WTC11 (cell line): ENCODE results near the gene ANO2. TPM values are rescaled to one million over a fixed set of nuclear protein-coding genes. Genes with fewer than 3 reads are reported as not detected.

ENCODE experiments used
- ATAC-seq: fragments of 200-7000 bp; cut with Tn5 transposase; 2 replicates; pipeline ENCODE4 v1.10.0; 2021; ENCODE audit warnings: mild to moderate bottlenecking, moderate library complexity
- CTCF ChIA-PET: fragments of 300-600 bp; sonication (Branson Sonifier 250); formaldehyde crosslinking; loops from one replicate; lab custom pipeline; 2021; ENCODE audit warnings: antibody characterized with exemption; lab: Charles Lee
- POLR2A ChIA-PET: fragments of 350-600 bp; sonication (Branson Sonifier 250); formaldehyde crosslinking; loops from one replicate; lab custom pipeline; 2021; ENCODE audit warnings: antibody characterized with exemption; lab: Charles Lee
- DNase-seq: peaks from one replicate; pipeline ENCODE4 v3.0.0; 2021; ENCODE audit warnings: low spot score
- H3K27ac Mint-ChIP-seq: 2 replicates; pipeline ENCODE4 v1.8.0; 2021; ENCODE audit warnings: mixed read lengths
- H3K27me3 Mint-ChIP-seq: 2 replicates; pipeline ENCODE4 v1.8.0; 2021; ENCODE audit warnings: low read depth, mild to moderate bottlenecking, moderate library complexity, mixed read lengths
- H3K36me3 Mint-ChIP-seq: 2 replicates; pipeline ENCODE4 v1.8.0; 2021; ENCODE audit warnings: mixed read lengths
- H3K4me1 Mint-ChIP-seq: 2 replicates; pipeline ENCODE4 v1.8.0; 2022; ENCODE audit warnings: mixed read lengths
- H3K4me3 Mint-ChIP-seq: 2 replicates; pipeline ENCODE4 v1.8.0; 2021; ENCODE audit warnings: mild to moderate bottlenecking, moderate library complexity, mixed read lengths
- H3K9me3 Mint-ChIP-seq: 2 replicates; pipeline ENCODE4 v1.8.0; 2021; ENCODE audit warnings: mixed read lengths
- ARID4B ChIP-seq: sonication (generic); formaldehyde crosslinking; IDR thresholded peaks from 2 replicates; pipeline ENCODE4 v1.8.0; 2023; ENCODE audit warnings: missing genetic modification reagents, mild to moderate bottlenecking, borderline replicate concordance
- ATF2 ChIP-seq: sonication (generic); formaldehyde crosslinking; IDR thresholded peaks from 2 replicates; pipeline ENCODE4 v1.8.1; 2022; ENCODE audit warnings: low read depth, missing genetic modification reagents, borderline replicate concordance
- ETV6 ChIP-seq: sonication (generic); formaldehyde crosslinking; IDR thresholded peaks from 2 replicates; pipeline ENCODE4 v1.8.1; 2022; ENCODE audit warnings: mild to moderate bottlenecking, missing genetic modification reagents
- FOXK1 ChIP-seq: sonication (generic); formaldehyde crosslinking; IDR thresholded peaks from 2 replicates; pipeline ENCODE4 v1.8.0; 2022; ENCODE audit warnings: mild to moderate bottlenecking, moderate library complexity, missing genetic modification reagents
- GABPB1 ChIP-seq: sonication (generic); formaldehyde crosslinking; IDR thresholded peaks from 2 replicates; pipeline ENCODE4 v1.8.1; 2023; ENCODE audit warnings: mild to moderate bottlenecking, missing genetic modification reagents
- HMGA2 ChIP-seq: fragments of 250-450 bp; sonication (Bioruptor Pico); IDR thresholded peaks from 2 replicates; pipeline ENCODE4 v1.4.0; 2021; ENCODE audit warnings: mild to moderate bottlenecking, moderate library complexity
- HMGXB4 ChIP-seq: sonication (generic); formaldehyde crosslinking; IDR thresholded peaks from 2 replicates; pipeline ENCODE4 v1.8.1; 2023; ENCODE audit warnings: mild to moderate bottlenecking, moderate library complexity, missing genetic modification reagents
- IRF1 ChIP-seq: sonication (generic); formaldehyde crosslinking; IDR thresholded peaks from 2 replicates; pipeline ENCODE4 v1.8.0; 2023; ENCODE audit warnings: missing genetic modification reagents
- MLX ChIP-seq: sonication (generic); formaldehyde crosslinking; IDR thresholded peaks from 2 replicates; pipeline ENCODE4 v1.8.1; 2023; ENCODE audit warnings: mild to moderate bottlenecking, missing genetic modification reagents, moderate library complexity
- NFYB ChIP-seq: sonication (generic); formaldehyde crosslinking; conservative IDR thresholded peaks from 2 replicates; pipeline ENCODE4 v1.8.0; 2022; ENCODE audit warnings: low read depth, missing genetic modification reagents
- SP1 ChIP-seq: sonication (generic); formaldehyde crosslinking; conservative IDR thresholded peaks from 2 replicates; pipeline ENCODE4 v1.8.1; 2022; ENCODE audit warnings: missing genetic modification reagents
- TEAD4 ChIP-seq: sonication (generic); formaldehyde crosslinking; IDR thresholded peaks from 2 replicates; pipeline ENCODE4 v1.8.0; 2022; ENCODE audit warnings: mild to moderate bottlenecking, missing genetic modification reagents
- ZNF121 ChIP-seq: sonication (generic); formaldehyde crosslinking; IDR thresholded peaks from 2 replicates; pipeline ENCODE4 v1.8.0; 2023; ENCODE audit warnings: missing genetic modification reagents
- ZNF317 ChIP-seq: sonication (generic); formaldehyde crosslinking; IDR thresholded peaks from 2 replicates; pipeline ENCODE4 v1.8.1; 2023; ENCODE audit warnings: low read depth, mild to moderate bottlenecking, moderate library complexity, missing genetic modification reagents, borderline replicate concordance
- ZNF423 ChIP-seq: fragments of 250-450 bp; sonication (Bioruptor Pico); IDR thresholded peaks from 2 replicates; pipeline ENCODE4 v2.1.2; 2022; ENCODE audit warnings: mild to moderate bottlenecking, moderate library complexity
- ZNF425 ChIP-seq: fragments of 250-450 bp; sonication (Bioruptor Pico); conservative IDR thresholded peaks from 2 replicates; pipeline ENCODE4 v1.9.0; 2021; ENCODE audit warnings: mild to moderate bottlenecking
- total RNA-seq: library from RNA; stranded (reverse); gene quantifications from 3 replicates; pipeline ENCODE4 v1.2.3, GENCODE V29; 2021

The ANO2 gene
- total RNA-seq, 1 experiment from 2014 or later = 2.8 TPM

GRCh38 chr12:5873281-5873919 lies 71.7 kb downstream of the ANO2 start (continued):
- TF ChIP-seq ETV6 (CRISPR knock-in tag) (no peak), ZNF317 (no peak), ZNF425 (CRISPR knock-in tag) (no peak), FOXK1 (CRISPR knock-in tag) (no peak), NFYB (CRISPR knock-in tag) (no peak), MLX (CRISPR knock-in tag) (no peak), ARID4B (no peak), IRF1 (CRISPR knock-in tag) (no peak), ZNF121 (CRISPR knock-in tag) (no peak), HMGA2 (CRISPR knock-in tag) (no peak), ATF2 (no peak), ZNF423 (CRISPR knock-in tag) (no peak)

- H3K4me3 Mint-ChIP-seq = no peak overlapping the region
- H3K9me3 Mint-ChIP-seq = no peaks in the 10 kb centered on the region
- TF ChIP-seq HMGXB4 (CRISPR knock-in tag) (no peak), SP1 (no peak), TEAD4 (CRISPR knock-in tag) (no peak), GABPB1 (CRISPR knock-in tag) (no peak)
- peak; percentile 38 for ATAC-seq
- no peak overlapping the region for H3K27ac Mint-ChIP-seq
- ChIA-PET CTCF (interaction anchor here (0.8 to 1.3 kb wide), 3 partner anchors 17 to 108 kb away, joined by 3 to 5 read pairs (median 5); no protein-coding TSS in a partner anchor), POLR2A (no interaction called here)
- peaks cover 23% of the 10 kb centered on the region for H3K4me1 Mint-ChIP-seq
- DNase-seq = no peak
- H3K36me3 Mint-ChIP-seq = no peaks in the 10 kb centered on the region
- no peaks in the 10 kb centered on the region for H3K27me3 Mint-ChIP-seq
Observed at GRCh38 chr12:5872745-5873144, 72.3 kb downstream of the ANO2 start.
